HEK293 (cell line): ENCODE results near the gene NPTX1.

ENCODE experiments used
- CTCF ChIA-PET: fragments of 350-600 bp; formaldehyde crosslinking; extraction: SDS; loops from one replicate; lab custom pipeline; 2021; ENCODE audit warnings: antibody characterized with exemption; lab: Yijun Ruan, JAX
- POLR2A ChIA-PET: fragments of 300-600 bp; formaldehyde crosslinking; extraction: SDS; loops from one replicate; lab custom pipeline; 2020; ENCODE audit warnings: antibody characterized with exemption, inconsistent platforms; lab: Yijun Ruan, JAX
- H3K27ac ChIP-seq: fragments of 200-500 bp; sonication (Bioruptor generic); 2 replicates; pipeline ENCODE4 v1.5.1; 2014; ENCODE audit warnings: low read depth, low read length, control low read depth, inconsistent platforms; ENCODE audit errors: extremely low read depth
- H3K36me3 ChIP-seq, 2 experiments: fragments of 200-500 bp in 1 of 2; sonication (Bioruptor generic) in 1 of 2; 1 replicate in 1 of 2; 2 replicates in 1 of 2; pipeline ENCODE4 v1.5.1; 2014 to 2017; ENCODE audit warnings: inconsistent platforms in 2 of 2, low read length in 2 of 2; ENCODE audit not compliant: control insufficient read depth in 2 of 2, insufficient read depth in 1 of 2
- H3K4me1 ChIP-seq: fragments of 200-500 bp; sonication (Bioruptor generic); 2 replicates; pipeline ENCODE4 v1.5.1; 2014; ENCODE audit warnings: mild to moderate bottlenecking, low read length, inconsistent platforms; ENCODE audit not compliant: control insufficient read depth, insufficient read depth
- H3K4me3 ChIP-seq: 2 replicates; pipeline ENCODE4 v1.5.1; 2011; ENCODE audit warnings: low read depth, mild to moderate bottlenecking, control low read depth, low read length, moderate library complexity
- H3K9me3 ChIP-seq: fragments of 200-500 bp; sonication (Bioruptor generic); 2 replicates; pipeline ENCODE4 v1.5.1; 2014; ENCODE audit warnings: low read depth, low read length, inconsistent platforms; ENCODE audit not compliant: control insufficient read depth, insufficient read depth
- GLIS1 ChIP-seq: fragments of 450-650 bp; formaldehyde crosslinking; IDR thresholded peaks from 2 replicates; pipeline ENCODE4 v1.5.1; 2016; ENCODE audit warnings: missing biosample characterization, missing genetic modification characterization
- GLIS2 ChIP-seq: fragments of 450-650 bp; formaldehyde crosslinking; IDR thresholded peaks from 2 replicates; pipeline ENCODE4 v1.5.1; 2016; ENCODE audit warnings: missing biosample characterization, missing genetic modification characterization
- HOXA7 ChIP-seq: sonication (generic); formaldehyde crosslinking; IDR thresholded peaks from 2 replicates; pipeline ENCODE4 v1.8.1; 2022; ENCODE audit warnings: missing genetic modification reagents, borderline replicate concordance
- IKZF3 ChIP-seq: fragments of 450-650 bp; IDR thresholded peaks from 2 replicates; pipeline ENCODE4 v1.5.0; 2018; ENCODE audit warnings: missing biosample characterization, mild to moderate bottlenecking, missing genetic modification characterization, moderate library complexity
- KLF10 ChIP-seq: fragments of 450-650 bp; IDR thresholded peaks from 2 replicates; pipeline ENCODE4 v1.5.1; 2018; ENCODE audit warnings: missing biosample characterization, mild to moderate bottlenecking, missing genetic modification characterization
- KLF7 ChIP-seq: fragments of 450-650 bp; formaldehyde crosslinking; IDR thresholded peaks from 2 replicates; pipeline ENCODE4 v1.5.1; 2016; ENCODE audit warnings: missing biosample characterization, missing genetic modification characterization, borderline replicate concordance
- KLF9 ChIP-seq: fragments of 450-650 bp; formaldehyde crosslinking; IDR thresholded peaks from 2 replicates; pipeline ENCODE4 v1.5.1; 2016; ENCODE audit warnings: missing biosample characterization, missing genetic modification characterization, low read depth
- WT1 ChIP-seq: fragments of 450-650 bp; formaldehyde crosslinking; IDR thresholded peaks from 2 replicates; pipeline ENCODE4 v1.5.1; 2016; ENCODE audit warnings: missing biosample characterization, missing genetic modification characterization
- ZFHX2 ChIP-seq: fragments of 450-650 bp; formaldehyde crosslinking; conservative IDR thresholded peaks from 2 replicates; pipeline ENCODE4 v1.5.1; 2016; ENCODE audit warnings: missing biosample characterization, missing genetic modification characterization
- ZNF140 ChIP-seq: fragments of 450-650 bp; formaldehyde crosslinking; IDR thresholded peaks from 2 replicates; pipeline ENCODE4 v1.5.1; 2016; ENCODE audit warnings: missing biosample characterization, missing genetic modification characterization
- ZNF248 ChIP-seq: fragments of 450-650 bp; formaldehyde crosslinking; IDR thresholded peaks from 2 replicates; pipeline ENCODE4 v1.5.1; 2017; ENCODE audit warnings: missing biosample characterization, missing genetic modification characterization
- ZNF292 ChIP-seq: fragments of 450-650 bp; formaldehyde crosslinking; IDR thresholded peaks from 2 replicates; pipeline ENCODE4 v1.5.1; 2016; ENCODE audit warnings: low read depth, missing biosample characterization, missing genetic modification characterization, borderline replicate concordance
- ZNF529 ChIP-seq: fragments of 450-650 bp; formaldehyde crosslinking; IDR thresholded peaks from 2 replicates; pipeline ENCODE4 v1.5.1; 2017; ENCODE audit warnings: missing genetic modification characterization, missing biosample characterization; ENCODE audit not compliant: insufficient replicate concordance
- ZNF530 ChIP-seq: fragments of 450-650 bp; formaldehyde crosslinking; IDR thresholded peaks from 2 replicates; pipeline ENCODE4 v1.5.1; 2016; ENCODE audit warnings: low read depth, missing biosample characterization, missing genetic modification characterization
- ZNF558 ChIP-seq: fragments of 450-650 bp; formaldehyde crosslinking; IDR thresholded peaks from 2 replicates; pipeline ENCODE4 v1.5.1; 2016; ENCODE audit warnings: missing biosample characterization, missing genetic modification characterization
- ZNF596 ChIP-seq: fragments of 450-650 bp; IDR thresholded peaks from 2 replicates; pipeline ENCODE4 v1.5.0; 2018; ENCODE audit warnings: missing biosample characterization, mild to moderate bottlenecking, missing genetic modification characterization, moderate library complexity
- ZNF791 ChIP-seq: fragments of 450-650 bp; formaldehyde crosslinking; IDR thresholded peaks from 2 replicates; pipeline ENCODE4 v1.5.1; 2016; ENCODE audit warnings: missing biosample characterization, missing genetic modification characterization
- ZNF837 ChIP-seq: fragments of 450-650 bp; formaldehyde crosslinking; IDR thresholded peaks from 2 replicates; pipeline ENCODE4 v1.5.1; 2016; ENCODE audit warnings: missing biosample characterization, missing genetic modification characterization
- TF ChIP-seq, protein P1 (sequence below): fragments of 450-650 bp; formaldehyde crosslinking; optimal IDR thresholded peaks from 2 replicates; pipeline ENCODE3; 2016; ENCODE audit warnings: missing biosample characterization, mild to moderate bottlenecking, missing genetic modification characterization
- TF ChIP-seq, protein P2 (sequence below): fragments of 450-650 bp; formaldehyde crosslinking; IDR thresholded peaks from 2 replicates; pipeline ENCODE4 v1.5.1; 2016; ENCODE audit warnings: missing biosample characterization, missing genetic modification characterization
- TF ChIP-seq, protein P3 (sequence below): fragments of 450-650 bp; formaldehyde crosslinking; IDR thresholded peaks from 2 replicates; pipeline ENCODE4 v1.5.1; 2017; ENCODE audit warnings: missing biosample characterization, missing genetic modification characterization
- TF ChIP-seq, protein P4 (sequence below): fragments of 450-650 bp; IDR thresholded peaks from 2 replicates; pipeline ENCODE4 v1.5.1; 2018; ENCODE audit warnings: missing biosample characterization, mild to moderate bottlenecking, missing genetic modification characterization
- TF ChIP-seq, protein P5 (sequence below): fragments of 450-650 bp; formaldehyde crosslinking; IDR thresholded peaks from 2 replicates; pipeline ENCODE4; 2016; ENCODE audit warnings: missing biosample characterization, missing genetic modification characterization
- TF ChIP-seq, protein P6 (sequence below): IDR thresholded peaks from 2 replicates; pipeline ENCODE4 v1.6.1; 2011; ENCODE audit warnings: mild to moderate bottlenecking, low read depth, low read length, borderline replicate concordance

NPTX1 gene, protein sequence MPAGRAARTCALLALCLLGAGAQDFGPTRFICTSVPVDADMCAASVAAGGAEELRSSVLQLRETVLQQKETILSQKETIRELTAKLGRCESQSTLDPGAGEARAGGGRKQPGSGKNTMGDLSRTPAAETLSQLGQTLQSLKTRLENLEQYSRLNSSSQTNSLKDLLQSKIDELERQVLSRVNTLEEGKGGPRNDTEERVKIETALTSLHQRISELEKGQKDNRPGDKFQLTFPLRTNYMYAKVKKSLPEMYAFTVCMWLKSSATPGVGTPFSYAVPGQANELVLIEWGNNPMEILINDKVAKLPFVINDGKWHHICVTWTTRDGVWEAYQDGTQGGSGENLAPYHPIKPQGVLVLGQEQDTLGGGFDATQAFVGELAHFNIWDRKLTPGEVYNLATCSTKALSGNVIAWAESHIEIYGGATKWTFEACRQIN

DNA sequence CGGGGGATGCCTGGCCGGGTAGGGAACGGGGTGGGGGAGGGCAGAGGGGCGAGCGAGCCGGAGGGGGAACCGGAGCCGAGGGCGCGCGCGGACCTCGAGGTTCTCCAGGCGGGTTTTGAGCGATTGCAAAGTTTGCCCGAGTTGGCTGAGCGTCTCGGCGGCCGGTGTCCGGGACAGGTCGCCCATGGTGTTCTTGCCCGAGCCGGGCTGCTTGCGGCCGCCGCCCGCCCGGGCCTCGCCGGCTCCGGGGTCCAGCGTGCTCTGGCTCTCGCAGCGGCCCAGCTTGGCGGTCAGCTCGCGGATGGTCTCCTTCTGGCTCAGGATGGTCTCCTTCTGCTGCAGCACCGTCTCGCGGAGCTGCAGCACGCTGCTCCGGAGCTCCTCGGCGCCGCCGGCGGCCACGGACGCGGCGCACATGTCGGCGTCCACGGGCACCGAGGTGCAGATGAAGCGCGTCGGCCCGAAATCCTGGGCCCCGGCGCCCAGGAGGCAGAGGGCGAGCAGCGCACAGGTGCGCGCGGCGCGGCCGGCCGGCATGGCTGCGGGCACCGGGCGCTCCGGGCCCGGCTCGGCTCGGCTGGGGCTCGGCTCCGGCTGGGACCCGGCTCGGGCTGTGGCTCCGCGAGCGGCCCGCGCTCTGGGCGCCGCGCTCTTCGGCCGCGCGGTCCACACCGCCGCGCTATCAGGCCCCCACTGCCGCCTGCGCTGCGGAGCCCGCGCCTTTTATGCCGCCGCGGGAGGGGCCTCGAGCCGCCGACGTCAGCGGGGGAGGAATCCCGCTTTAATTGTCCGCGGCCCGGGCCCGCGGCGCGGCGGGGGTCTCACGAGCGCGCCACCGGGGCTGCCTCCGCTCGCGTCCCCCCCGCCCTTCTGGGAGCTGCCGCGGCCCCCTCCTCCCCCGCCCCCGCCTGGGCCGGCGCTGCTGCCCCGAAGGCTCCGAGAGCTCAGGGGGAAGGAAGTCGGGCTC is at the start of gene NPTX1:
TSS of gene NPTX1 (minus strand) at position 698 of the 967 bp plus-strand sequence. CDS start at position 537, 161 bp downstream.
- Histone ChIP-seq H3K27ac (peak within 1 kb of the TSS; percentile 86; the same call in 1 of the 2 replicates), H3K4me3 (peak within 1 kb of the TSS; percentile 49), H3K4me1 (peaks cover 7% of the 10 kb centered on the region), H3K9me3 (no peaks in the 10 kb centered on the region), H3K36me3 (peaks cover 0 to 29% of the 10 kb centered on the region in 2 experiments; a peak in 2 of 3 replicates)
- CTCF ChIA-PET, result interaction anchor here (0.6 to 4.6 kb wide), 13 partner anchors 17 to 423 kb away, joined by 3 to 28 read pairs (median 4); no protein-coding TSS in a partner anchor
- POLR2A ChIA-PET, result interaction anchor here (0.6 to 10.4 kb wide), 10 partner anchors 12 to 423 kb away, joined by 3 to 110 read pairs (median 3); partner anchors contain the start of gene RPTOR
- TF ChIP-seq, protein P1, sequence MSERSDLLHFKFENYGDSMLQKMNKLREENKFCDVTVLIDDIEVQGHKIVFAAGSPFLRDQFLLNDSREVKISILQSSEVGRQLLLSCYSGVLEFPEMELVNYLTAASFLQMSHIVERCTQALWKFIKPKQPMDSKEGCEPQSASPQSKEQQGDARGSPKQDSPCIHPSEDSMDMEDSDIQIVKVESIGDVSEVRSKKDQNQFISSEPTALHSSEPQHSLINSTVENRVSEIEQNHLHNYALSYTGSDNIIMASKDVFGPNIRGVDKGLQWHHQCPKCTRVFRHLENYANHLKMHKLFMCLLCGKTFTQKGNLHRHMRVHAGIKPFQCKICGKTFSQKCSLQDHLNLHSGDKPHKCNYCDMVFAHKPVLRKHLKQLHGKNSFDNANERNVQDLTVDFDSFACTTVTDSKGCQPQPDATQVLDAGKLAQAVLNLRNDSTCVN, result peak; percentile 75
- no peak for TF ChIP-seq GLIS2
- 0 out of 2 replicates have a peak, but pooled peaks have one; percentile 34 for TF ChIP-seq IKZF3 (tag by site-specific recombination)
- TF ChIP-seq, protein P2, sequence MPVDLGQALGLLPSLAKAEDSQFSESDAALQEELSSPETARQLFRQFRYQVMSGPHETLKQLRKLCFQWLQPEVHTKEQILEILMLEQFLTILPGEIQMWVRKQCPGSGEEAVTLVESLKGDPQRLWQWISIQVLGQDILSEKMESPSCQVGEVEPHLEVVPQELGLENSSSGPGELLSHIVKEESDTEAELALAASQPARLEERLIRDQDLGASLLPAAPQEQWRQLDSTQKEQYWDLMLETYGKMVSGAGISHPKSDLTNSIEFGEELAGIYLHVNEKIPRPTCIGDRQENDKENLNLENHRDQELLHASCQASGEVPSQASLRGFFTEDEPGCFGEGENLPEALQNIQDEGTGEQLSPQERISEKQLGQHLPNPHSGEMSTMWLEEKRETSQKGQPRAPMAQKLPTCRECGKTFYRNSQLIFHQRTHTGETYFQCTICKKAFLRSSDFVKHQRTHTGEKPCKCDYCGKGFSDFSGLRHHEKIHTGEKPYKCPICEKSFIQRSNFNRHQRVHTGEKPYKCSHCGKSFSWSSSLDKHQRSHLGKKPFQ (tag by site-specific recombination), result no peak
- peak; percentile 35; the same call in 1 of the 2 replicates for TF ChIP-seq KLF10 (tag by site-specific recombination)
- TF ChIP-seq GLIS1 (tag by site-specific recombination), result peak; percentile 76; the same call in 1 of the 2 replicates
- no peak for TF ChIP-seq ZNF558 (tag by site-specific recombination)
- TF ChIP-seq, protein P3, sequence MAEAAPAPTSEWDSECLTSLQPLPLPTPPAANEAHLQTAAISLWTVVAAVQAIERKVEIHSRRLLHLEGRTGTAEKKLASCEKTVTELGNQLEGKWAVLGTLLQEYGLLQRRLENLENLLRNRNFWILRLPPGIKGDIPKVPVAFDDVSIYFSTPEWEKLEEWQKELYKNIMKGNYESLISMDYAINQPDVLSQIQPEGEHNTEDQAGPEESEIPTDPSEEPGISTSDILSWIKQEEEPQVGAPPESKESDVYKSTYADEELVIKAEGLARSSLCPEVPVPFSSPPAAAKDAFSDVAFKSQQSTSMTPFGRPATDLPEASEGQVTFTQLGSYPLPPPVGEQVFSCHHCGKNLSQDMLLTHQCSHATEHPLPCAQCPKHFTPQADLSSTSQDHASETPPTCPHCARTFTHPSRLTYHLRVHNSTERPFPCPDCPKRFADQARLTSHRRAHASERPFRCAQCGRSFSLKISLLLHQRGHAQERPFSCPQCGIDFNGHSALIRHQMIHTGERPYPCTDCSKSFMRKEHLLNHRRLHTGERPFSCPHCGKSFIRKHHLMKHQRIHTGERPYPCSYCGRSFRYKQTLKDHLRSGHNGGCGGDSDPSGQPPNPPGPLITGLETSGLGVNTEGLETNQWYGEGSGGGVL (tag by site-specific recombination), result peak; percentile 50; the same call in 1 of the 2 replicates
- no peak for TF ChIP-seq ZNF140 (tag by site-specific recombination)
- no peak for TF ChIP-seq KLF9 (tag by site-specific recombination)
- TF ChIP-seq, protein P4, sequence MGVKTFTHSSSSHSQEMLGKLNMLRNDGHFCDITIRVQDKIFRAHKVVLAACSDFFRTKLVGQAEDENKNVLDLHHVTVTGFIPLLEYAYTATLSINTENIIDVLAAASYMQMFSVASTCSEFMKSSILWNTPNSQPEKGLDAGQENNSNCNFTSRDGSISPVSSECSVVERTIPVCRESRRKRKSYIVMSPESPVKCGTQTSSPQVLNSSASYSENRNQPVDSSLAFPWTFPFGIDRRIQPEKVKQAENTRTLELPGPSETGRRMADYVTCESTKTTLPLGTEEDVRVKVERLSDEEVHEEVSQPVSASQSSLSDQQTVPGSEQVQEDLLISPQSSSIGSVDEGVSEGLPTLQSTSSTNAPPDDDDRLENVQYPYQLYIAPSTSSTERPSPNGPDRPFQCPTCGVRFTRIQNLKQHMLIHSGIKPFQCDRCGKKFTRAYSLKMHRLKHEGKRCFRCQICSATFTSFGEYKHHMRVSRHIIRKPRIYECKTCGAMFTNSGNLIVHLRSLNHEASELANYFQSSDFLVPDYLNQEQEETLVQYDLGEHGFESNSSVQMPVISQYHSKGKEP, result 0 out of 2 replicates have a peak, but pooled peaks have one; percentile 40
- TF ChIP-seq ZNF529 (tag by site-specific recombination), result no peak
- no peak for TF ChIP-seq ZNF837 (tag by site-specific recombination)
- peak; percentile 36; the same call in 1 of the 2 replicates for TF ChIP-seq ZFHX2
- TF ChIP-seq KLF7 (tag by site-specific recombination), result no peak
- peak; percentile 53 for TF ChIP-seq ZNF596 (tag by site-specific recombination)
- TF ChIP-seq ZNF791 (tag by site-specific recombination), result no peak
- no peak for TF ChIP-seq ZNF292 (tag by site-specific recombination)
- TF ChIP-seq WT1 (tag by site-specific recombination), result no peak
- TF ChIP-seq, protein P5, sequence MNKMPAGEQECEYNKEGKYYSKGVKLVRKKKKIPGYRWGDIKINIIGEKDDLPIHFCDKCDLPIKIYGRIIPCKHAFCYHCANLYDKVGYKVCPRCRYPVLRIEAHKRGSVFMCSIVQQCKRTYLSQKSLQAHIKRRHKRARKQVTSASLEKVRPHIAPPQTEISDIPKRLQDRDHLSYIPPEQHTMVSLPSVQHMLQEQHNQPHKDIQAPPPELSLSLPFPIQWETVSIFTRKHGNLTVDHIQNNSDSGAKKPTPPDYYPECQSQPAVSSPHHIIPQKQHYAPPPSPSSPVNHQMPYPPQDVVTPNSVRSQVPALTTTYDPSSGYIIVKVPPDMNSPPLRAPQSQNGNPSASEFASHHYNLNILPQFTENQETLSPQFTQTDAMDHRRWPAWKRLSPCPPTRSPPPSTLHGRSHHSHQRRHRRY (tag by site-specific recombination), result no peak
- TF ChIP-seq ZNF248, result no peak
- TF ChIP-seq, protein P6, sequence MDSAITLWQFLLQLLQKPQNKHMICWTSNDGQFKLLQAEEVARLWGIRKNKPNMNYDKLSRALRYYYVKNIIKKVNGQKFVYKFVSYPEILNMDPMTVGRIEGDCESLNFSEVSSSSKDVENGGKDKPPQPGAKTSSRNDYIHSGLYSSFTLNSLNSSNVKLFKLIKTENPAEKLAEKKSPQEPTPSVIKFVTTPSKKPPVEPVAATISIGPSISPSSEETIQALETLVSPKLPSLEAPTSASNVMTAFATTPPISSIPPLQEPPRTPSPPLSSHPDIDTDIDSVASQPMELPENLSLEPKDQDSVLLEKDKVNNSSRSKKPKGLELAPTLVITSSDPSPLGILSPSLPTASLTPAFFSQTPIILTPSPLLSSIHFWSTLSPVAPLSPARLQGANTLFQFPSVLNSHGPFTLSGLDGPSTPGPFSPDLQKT, result no peak
- TF ChIP-seq HOXA7 (CRISPR knock-in tag), result no peak
- no peak for TF ChIP-seq ZNF530 (tag by site-specific recombination)
